Measurements from ENCODE around the gene MICAL3.

MICAL3 gene

DNA sequence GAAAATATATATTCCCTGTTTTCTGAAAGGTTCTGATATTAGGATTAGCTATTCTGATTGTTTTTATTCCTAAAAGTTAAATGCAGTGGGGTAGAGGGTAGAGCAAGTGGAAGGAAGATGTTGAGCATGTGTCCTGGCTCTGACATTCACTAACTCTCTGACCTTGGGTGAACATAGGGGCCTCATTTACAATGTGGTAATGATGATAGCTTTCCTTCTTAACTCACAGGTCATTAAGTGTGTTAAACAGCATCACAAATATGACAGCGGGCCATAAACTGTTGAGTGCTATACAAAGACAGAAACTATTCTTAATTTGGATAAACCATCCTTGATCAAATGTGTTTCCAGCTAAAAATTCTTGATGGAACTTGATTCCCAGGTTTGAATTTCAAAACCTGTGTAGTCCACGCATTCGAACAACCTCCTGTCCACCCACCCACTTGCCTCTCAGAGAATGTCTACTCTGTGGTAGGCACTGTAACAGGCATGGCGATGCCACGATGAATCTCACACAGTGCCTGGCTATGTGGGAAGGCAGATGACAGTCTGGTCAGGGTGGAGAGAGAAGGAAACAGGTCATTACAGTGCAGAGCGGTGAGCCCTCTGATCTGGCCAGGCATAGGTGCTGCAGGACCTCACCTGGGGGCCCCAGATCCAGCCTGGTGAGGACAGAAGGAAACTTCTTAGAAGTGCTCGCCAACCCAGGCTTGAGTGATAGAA is 34.2 kb upstream of the MICAL3 start:
- Histone ChIP-seq H3K23ac (ENCODE audit: low read length) (no peak overlapping the region), H3K56ac (ENCODE audit: low read length) (no peak overlapping the region), H2AK5ac (ENCODE audit: low read length) (no peak overlapping the region), H4K8ac (ENCODE audit: low read depth, low read length) (no peak overlapping the region), H3K9ac (ENCODE audit: low read length) (no peak overlapping the region), H2BK120ac (ENCODE audit: low read depth, low read length) (no peak overlapping the region), H3K79me2 (ENCODE audit: control insufficient read depth, insufficient read depth, low read length) (no peaks in the 10 kb centered on the region), H3K18ac (ENCODE audit: low read length) (no peak overlapping the region), H3K4me1 (ENCODE audit: control insufficient read depth, low read depth, low read length) (no peaks in the 10 kb centered on the region), H3K36me3 (ENCODE audit: control insufficient read depth, insufficient read depth, low read length) (no peaks in the 10 kb centered on the region), H2BK15ac (replicated peaks; ENCODE audit: low read depth) (no peak overlapping the region), H3K79me1 (ENCODE audit: low read length) (no peaks in the 10 kb centered on the region), H3K4me2 (ENCODE audit: low read length) (no peak overlapping the region), H4K5ac (ENCODE audit: low read length) (no peak overlapping the region), H3K27me3 (ENCODE audit: insufficient read depth, low read length, poor library complexity) (no peaks in the 10 kb centered on the region), H3K4me3 (ENCODE audit: low read length) (no peak overlapping the region), H3K27ac (ENCODE audit: low read depth, low read length) (no peak overlapping the region), H2BK5ac (ENCODE audit: low read length) (no peak overlapping the region), H3K4ac (ENCODE audit: low read depth, low read length) (no peak overlapping the region)
- DNase-seq, result no peak
- no CpG with 5 or more reads among the region's 7 CpGs for WGBS (ENCODE audit: extremely low coverage, insufficient coverage, low lambda C conversion rate)

DNA sequence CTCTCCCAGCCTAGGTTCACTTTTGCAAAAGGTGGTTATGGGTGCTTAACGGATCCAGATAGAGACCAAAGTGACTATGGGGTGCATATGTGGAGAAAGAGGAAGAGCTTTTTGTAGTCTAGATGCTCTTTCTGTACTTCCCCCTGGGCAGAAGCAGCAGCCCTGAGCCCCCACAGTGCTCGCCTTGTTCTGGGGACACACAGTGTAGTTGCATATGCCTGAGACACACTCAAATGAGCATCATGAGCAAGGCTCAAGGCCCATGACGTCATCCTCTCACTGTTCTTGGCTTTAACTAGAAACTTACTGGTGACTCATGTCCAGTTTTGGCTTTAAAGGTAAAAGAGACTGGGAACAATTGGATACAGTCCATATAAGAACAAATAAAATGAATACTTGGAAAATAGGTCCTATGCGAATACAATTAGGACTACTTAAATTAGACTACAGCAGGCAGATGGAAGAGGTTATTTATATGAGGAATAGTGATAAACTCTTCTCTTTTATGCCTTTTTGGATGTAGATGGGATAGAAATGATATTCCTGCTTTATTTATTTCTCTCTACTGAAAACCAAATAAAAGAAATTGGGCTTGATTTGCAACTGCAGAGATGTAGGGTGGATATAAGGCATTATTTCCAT is 33.3 kb upstream of the MICAL3 start:
- Histone ChIP-seq H3K56ac (ENCODE audit: low read length) (no peak overlapping the region), H4K5ac (ENCODE audit: low read length) (no peak overlapping the region), H3K27ac (ENCODE audit: low read depth, low read length) (no peak overlapping the region)

DNA sequence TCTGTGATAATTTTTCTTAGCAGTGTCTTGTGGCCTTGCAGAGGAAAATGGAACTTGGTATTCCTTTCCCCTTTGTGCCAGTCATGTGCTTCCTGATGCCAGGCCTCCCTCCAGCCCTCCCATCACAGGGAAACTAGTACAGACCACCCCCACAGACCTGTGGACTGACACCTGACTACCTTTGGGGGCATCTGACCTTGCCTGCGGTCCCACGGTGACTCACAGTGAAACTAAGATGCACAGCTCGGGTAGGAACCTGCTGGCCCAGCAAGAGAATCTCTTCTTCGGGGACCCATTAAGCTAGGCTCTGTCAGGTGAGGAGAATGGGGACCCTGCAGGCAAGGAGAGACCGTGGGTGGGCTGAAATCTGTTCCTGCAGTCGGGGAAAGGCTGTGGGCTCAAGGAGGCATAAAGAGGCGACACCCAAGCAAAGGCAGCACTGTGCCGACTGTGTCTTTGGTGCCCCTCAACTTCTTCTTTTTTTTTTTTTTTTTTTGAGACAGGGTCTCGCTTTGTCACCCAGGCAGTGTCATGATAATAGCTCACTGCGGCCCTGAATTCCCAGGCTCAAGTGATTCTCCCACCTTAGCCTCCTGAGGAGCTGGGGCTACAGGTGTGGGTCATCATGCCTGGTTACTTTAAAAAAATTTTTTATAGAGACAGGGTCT is 32.6 kb upstream of the MICAL3 start:
- no peak overlapping the region for H2AK5ac ChIP-seq (ENCODE audit: low read length)
- H3K4me3 ChIP-seq (ENCODE audit: low read length), result no peak overlapping the region
- no peaks in the 10 kb centered on the region for H3K36me3 ChIP-seq (ENCODE audit: control insufficient read depth, insufficient read depth, low read length)
- no peak overlapping the region for H3K9ac ChIP-seq (ENCODE audit: low read length)
- H2BK15ac ChIP-seq (replicated peaks; ENCODE audit: low read depth), result no peak overlapping the region
- no peak overlapping the region for H3K23ac ChIP-seq (ENCODE audit: low read length)
- no peak overlapping the region for H3K4ac ChIP-seq (ENCODE audit: low read depth, low read length)
- no peaks in the 10 kb centered on the region for H3K27me3 ChIP-seq (ENCODE audit: insufficient read depth, low read length, poor library complexity)
- H3K79me1 ChIP-seq (ENCODE audit: low read length), result no peaks in the 10 kb centered on the region
- H4K8ac ChIP-seq (ENCODE audit: low read depth, low read length), result no peak overlapping the region
- no peaks in the 10 kb centered on the region for H3K4me1 ChIP-seq (ENCODE audit: control insufficient read depth, low read depth, low read length)
- no CpG with 5 or more reads among the region's 10 CpGs for WGBS (ENCODE audit: extremely low coverage, insufficient coverage, low lambda C conversion rate)
- H4K5ac ChIP-seq (ENCODE audit: low read length), result no peak overlapping the region
- no peaks in the 10 kb centered on the region for H3K79me2 ChIP-seq (ENCODE audit: control insufficient read depth, insufficient read depth, low read length)
- H3K4me2 ChIP-seq (ENCODE audit: low read length), result no peak overlapping the region
- H3K56ac ChIP-seq (ENCODE audit: low read length), result no peak overlapping the region
- no peak overlapping the region for H2BK120ac ChIP-seq (ENCODE audit: low read depth, low read length)
- no peak overlapping the region for H2BK5ac ChIP-seq (ENCODE audit: low read length)
- no peak overlapping the region for H3K18ac ChIP-seq (ENCODE audit: low read length)
- H3K27ac ChIP-seq (ENCODE audit: low read depth, low read length), result no peak overlapping the region
- DNase-seq, result no peak

More for the DNA sequence above, 33.3 kb upstream of the MICAL3 start:
- Histone ChIP-seq H2BK120ac (ENCODE audit: low read depth, low read length) (no peak overlapping the region), H3K9ac (ENCODE audit: low read length) (no peak overlapping the region), H3K27me3 (ENCODE audit: insufficient read depth, low read length, poor library complexity) (no peaks in the 10 kb centered on the region), H3K4me3 (ENCODE audit: low read length) (no peak overlapping the region), H3K18ac (ENCODE audit: low read length) (no peak overlapping the region), H4K8ac (ENCODE audit: low read depth, low read length) (no peak overlapping the region), H3K36me3 (ENCODE audit: control insufficient read depth, insufficient read depth, low read length) (no peaks in the 10 kb centered on the region), H3K4ac (ENCODE audit: low read depth, low read length) (no peak overlapping the region), H3K4me1 (ENCODE audit: control insufficient read depth, low read depth, low read length) (no peaks in the 10 kb centered on the region), H3K79me1 (ENCODE audit: low read length) (no peaks in the 10 kb centered on the region), H3K4me2 (ENCODE audit: low read length) (no peak overlapping the region), H3K23ac (ENCODE audit: low read length) (no peak overlapping the region), H2BK15ac (replicated peaks; ENCODE audit: low read depth) (no peak overlapping the region), H2AK5ac (ENCODE audit: low read length) (no peak overlapping the region), H3K79me2 (ENCODE audit: control insufficient read depth, insufficient read depth, low read length) (no peaks in the 10 kb centered on the region), H2BK5ac (ENCODE audit: low read length) (no peak overlapping the region)
- DNase-seq, result no peak
- no CpG with 5 or more reads among the region's 4 CpGs for WGBS (ENCODE audit: extremely low coverage, insufficient coverage, low lambda C conversion rate)

DNA sequence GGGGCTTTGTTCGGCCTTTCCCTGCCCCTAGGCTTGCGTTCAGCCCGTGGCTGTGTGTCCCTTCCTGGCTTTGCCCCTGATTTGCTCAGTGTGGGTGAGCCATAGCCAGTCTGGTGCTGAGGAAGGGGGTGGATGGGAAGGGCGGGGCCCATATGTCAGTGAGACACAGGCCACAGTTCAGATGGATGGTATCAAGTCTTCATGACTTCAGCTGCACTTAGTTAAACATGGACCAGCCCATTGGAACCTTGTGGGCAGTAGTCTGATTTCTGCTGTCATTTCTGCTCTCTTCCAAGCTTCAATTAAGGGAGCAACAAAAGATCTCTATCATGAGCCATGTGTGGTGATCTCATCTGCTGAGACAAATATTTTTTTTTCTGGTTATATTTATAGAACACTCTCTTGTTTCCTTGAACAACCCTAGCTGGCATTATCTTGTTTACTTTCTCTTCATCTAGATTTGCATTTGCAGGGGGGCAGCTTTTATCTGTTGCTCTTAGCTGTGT is 31.9 kb upstream of the MICAL3 start:
- Histone ChIP-seq H3K27me3 (ENCODE audit: insufficient read depth, low read length, poor library complexity) (no peaks in the 10 kb centered on the region), H3K56ac (ENCODE audit: low read length) (no peak overlapping the region), H3K9ac (ENCODE audit: low read length) (no peak overlapping the region), H3K36me3 (ENCODE audit: control insufficient read depth, insufficient read depth, low read length) (no peaks in the 10 kb centered on the region), H4K8ac (ENCODE audit: low read depth, low read length) (no peak overlapping the region), H3K4me3 (ENCODE audit: low read length) (no peak overlapping the region), H2AK5ac (ENCODE audit: low read length) (no peak overlapping the region), H3K23ac (ENCODE audit: low read length) (no peak overlapping the region), H3K18ac (ENCODE audit: low read length) (no peak overlapping the region), H3K4me1 (ENCODE audit: control insufficient read depth, low read depth, low read length) (no peaks in the 10 kb centered on the region), H3K27ac (ENCODE audit: low read depth, low read length) (no peak overlapping the region), H3K4me2 (ENCODE audit: low read length) (no peak overlapping the region), H4K5ac (ENCODE audit: low read length) (no peak overlapping the region), H3K79me1 (ENCODE audit: low read length) (no peaks in the 10 kb centered on the region), H2BK15ac (replicated peaks; ENCODE audit: low read depth) (no peak overlapping the region), H3K79me2 (ENCODE audit: control insufficient read depth, insufficient read depth, low read length) (no peaks in the 10 kb centered on the region), H2BK5ac (ENCODE audit: low read length) (no peak overlapping the region), H3K4ac (ENCODE audit: low read depth, low read length) (no peak overlapping the region), H2BK120ac (ENCODE audit: low read depth, low read length) (no peak overlapping the region)
- no peak for DNase-seq
- no CpG with 5 or more reads among the region's 4 CpGs for WGBS (ENCODE audit: extremely low coverage, insufficient coverage, low lambda C conversion rate)

DNA sequence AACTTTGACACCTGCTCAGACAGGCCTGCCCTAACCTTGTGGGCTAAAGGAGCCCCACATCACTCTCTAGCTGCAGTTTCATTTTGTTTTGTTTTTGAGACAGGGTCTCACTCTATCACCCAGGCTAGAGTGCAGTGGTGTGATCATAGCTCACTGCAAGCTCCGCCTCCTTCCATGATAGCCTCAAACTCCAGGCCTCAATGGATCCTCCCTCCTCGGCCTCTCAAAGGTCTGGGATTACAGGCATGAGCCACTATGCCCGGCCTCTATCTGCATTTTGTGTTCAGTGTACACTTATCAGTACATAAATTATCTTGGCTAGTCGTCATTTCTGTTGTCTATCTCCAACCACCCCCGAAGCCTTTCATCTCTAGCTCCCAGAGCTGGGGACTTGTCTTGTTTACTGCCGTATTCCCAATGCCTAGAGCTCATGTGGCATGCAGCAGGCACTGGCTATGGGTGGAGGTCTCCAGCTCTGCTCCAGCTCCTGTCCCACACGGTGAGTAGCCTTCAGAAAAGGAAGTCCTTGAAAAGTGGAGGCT is 31.3 kb upstream of the MICAL3 start:
- Histone ChIP-seq H3K4me1 (ENCODE audit: control insufficient read depth, low read depth, low read length) (no peaks in the 10 kb centered on the region), H2BK120ac (ENCODE audit: low read depth, low read length) (no peak overlapping the region), H4K8ac (ENCODE audit: low read depth, low read length) (no peak overlapping the region), H3K27ac (ENCODE audit: low read depth, low read length) (no peak overlapping the region), H3K23ac (ENCODE audit: low read length) (no peak overlapping the region), H3K36me3 (ENCODE audit: control insufficient read depth, insufficient read depth, low read length) (no peaks in the 10 kb centered on the region), H3K27me3 (ENCODE audit: insufficient read depth, low read length, poor library complexity) (no peaks in the 10 kb centered on the region), H3K9ac (ENCODE audit: low read length) (no peak overlapping the region), H2BK15ac (replicated peaks; ENCODE audit: low read depth) (no peak overlapping the region), H2BK5ac (ENCODE audit: low read length) (no peak overlapping the region), H3K4me3 (ENCODE audit: low read length) (no peak overlapping the region), H3K4ac (ENCODE audit: low read depth, low read length) (no peak overlapping the region), H4K5ac (ENCODE audit: low read length) (no peak overlapping the region), H3K79me2 (ENCODE audit: control insufficient read depth, insufficient read depth, low read length) (no peaks in the 10 kb centered on the region), H3K56ac (ENCODE audit: low read length) (no peak overlapping the region), H3K4me2 (ENCODE audit: low read length) (no peak overlapping the region), H3K79me1 (ENCODE audit: low read length) (no peaks in the 10 kb centered on the region), H2AK5ac (ENCODE audit: low read length) (no peak overlapping the region), H3K18ac (ENCODE audit: low read length) (no peak overlapping the region)
- DNase-seq, result no peak
- WGBS (ENCODE audit: extremely low coverage, insufficient coverage, low lambda C conversion rate), result no CpG with 5 or more reads among the region's 7 CpGs

All from mesendoderm (in vitro differentiated cells).